ENCODE results near the gene HOTAIR.
A peak's percentile ranks its signal among the peaks of the same experiment; 100 is the strongest.

HOTAIR gene

GRCh38 chr12:53939141-53940108, 35.3 kb downstream of the HOTAIR start:
- no peak for DNase-seq

- DNase-seq = peak; percentile 90
Measured at GRCh38 chr12:53938326-53939140, 36.2 kb downstream of the HOTAIR start, which contains the start of gene HOXC13. Gene HOXC13, plus strand, starts transcription at chr12:53938831. Its CDS starts 76 bp downstream, at chr12:53938907.

GRCh38 chr12:53937596-53938325, 37.0 kb downstream of the HOTAIR start:
- no peak for DNase-seq

- DNase-seq = no peak
Measured at GRCh38 chr12:53937099-53937498, 37.7 kb downstream of the HOTAIR start.

- DNase-seq = no peak
Measured at GRCh38 chr12:53935383-53936341, 39.1 kb downstream of the HOTAIR start.

- DNase-seq = no peak
Measured at GRCh38 chr12:53932915-53933314, 41.8 kb downstream of the HOTAIR start.

GRCh38 chr12:53931844-53932581, 42.7 kb downstream of the HOTAIR start:
- DNase-seq = no peak

GRCh38 chr12:53930591-53931255, 44.0 kb downstream of the HOTAIR start:
- no peak for DNase-seq

GRCh38 chr12:53929527-53929926, 45.2 kb downstream of the HOTAIR start:
- no peak for DNase-seq

GRCh38 chr12:53928054-53928835, 46.5 kb downstream of the HOTAIR start:
- DNase-seq = no peak

GRCh38 chr12:53927220-53928029, 47.3 kb downstream of the HOTAIR start:
- no peak for DNase-seq

GRCh38 chr12:53924521-53925405, 50.0 kb downstream of the HOTAIR start:
- no peak for DNase-seq

GRCh38 chr12:53916788-53917655, 57.7 kb downstream of the HOTAIR start:
- no peak for DNase-seq

All from NCI-H510A treated with DMSO at 0.1 percent for 48 hours (cell line).